Measurements from ENCODE around the gene SHPK. TPM values are rescaled to one million over a fixed set of nuclear protein-coding genes. Genes with fewer than 3 reads are reported as not detected.

Gene SHPK
- total RNA-seq, 1 experiment from 2014 or later: 8.4 TPM

- Histone ChIP-seq H3K4me3 (ENCODE audit: low read depth in 2 of 2, low read length in 2 of 2) (no peak overlapping the region), H3K4me1 (ENCODE audit: control insufficient read depth, insufficient read depth, low read length) (no peaks in the 10 kb centered on the region), H3K27ac (ENCODE audit: low read length) (no peak overlapping the region), H3K27me3 (ENCODE audit: control insufficient read depth, insufficient read depth, low read length) (no peaks in the 10 kb centered on the region), H3K9me3 (ENCODE audit: control insufficient read depth, insufficient read depth, low read depth, low read length) (no peaks in the 10 kb centered on the region), H3K36me3 (ENCODE audit: control insufficient read depth, insufficient read depth, low read length) (no peaks in the 10 kb centered on the region)
- ATAC-seq: no peak
- CTCF ChIA-PET: no interaction called here
- in situ Hi-C loops (cut with HindIII; ENCODE audit: low pct_unique_long_range_greater_than_20kb, low sequenced_read_pairs): no loop called here
- POLR2A ChIA-PET: no interaction called here
- no peak for DNase-seq (ENCODE audit: low read depth, low spot score)
- TF ChIP-seq CTCF (IDR thresholded peaks at IDR 0.05) (no peak), SIN3A (IDR thresholded peaks at IDR 0.05; ENCODE audit: borderline replicate concordance, insufficient read depth, low read depth, low read length) (no peak), REST (IDR thresholded peaks at IDR 0.05; ENCODE audit: insufficient read depth in 1 of 2, low read depth in 2 of 2, low read length in 1 of 2) (no peak), POLR2AphosphoS5 (IDR thresholded peaks at IDR 0.05; ENCODE audit: low read depth, low read length) (no peak), TCF7L2 (IDR thresholded peaks at IDR 0.05; ENCODE audit: low read depth, low read length) (no peak)
- no TSS peak for BruUV-seq (replicated peaks)
- intact Hi-C loops (cut with micrococcal nuclease; ENCODE audit: unreplicated experiment): no loop called here
These were observed 45.5 kb upstream of the SHPK start for GRCh38 chr17:3681565-3681964.

- intact Hi-C loops (cut with micrococcal nuclease; ENCODE audit: unreplicated experiment) (no loop called here), in situ Hi-C loops (cut with HindIII; ENCODE audit: low pct_unique_long_range_greater_than_20kb, low sequenced_read_pairs) (no loop called here)
- Histone ChIP-seq H3K4me3 (ENCODE audit: low read depth in 2 of 2, low read length in 2 of 2) (no peak overlapping the region), H3K27me3 (ENCODE audit: control insufficient read depth, insufficient read depth, low read length) (no peaks in the 10 kb centered on the region), H3K4me1 (ENCODE audit: control insufficient read depth, insufficient read depth, low read length) (no peaks in the 10 kb centered on the region), H3K9me3 (ENCODE audit: control insufficient read depth, insufficient read depth, low read depth, low read length) (no peaks in the 10 kb centered on the region), H3K27ac (ENCODE audit: low read length) (no peak overlapping the region), H3K36me3 (ENCODE audit: control insufficient read depth, insufficient read depth, low read length) (no peaks in the 10 kb centered on the region)
- ATAC-seq (no peak), DNase-seq (ENCODE audit: low read depth, low spot score) (no peak)
- ChIA-PET POLR2A (no interaction called here), CTCF (no interaction called here)
- BruUV-seq (replicated peaks): no TSS peak
- TF ChIP-seq REST (IDR thresholded peaks at IDR 0.05; ENCODE audit: insufficient read depth in 1 of 2, low read depth in 2 of 2, low read length in 1 of 2): no peak
- TF ChIP-seq TCF7L2 (IDR thresholded peaks at IDR 0.05; ENCODE audit: low read depth, low read length): no peak
- TF ChIP-seq POLR2AphosphoS5 (IDR thresholded peaks at IDR 0.05; ENCODE audit: low read depth, low read length): no peak
- no peak for TF ChIP-seq CTCF (IDR thresholded peaks at IDR 0.05)
- no peak for TF ChIP-seq SIN3A (IDR thresholded peaks at IDR 0.05; ENCODE audit: borderline replicate concordance, insufficient read depth, low read depth, low read length)
These were observed 45.0 kb upstream of the SHPK start for GRCh38 chr17:3681057-3681456.

Measured in Panc1 (cell line).